Eye (tissue), 1 donor: ENCODE data around the gene KLK4.
"Not testable (repeated sequence)": the region's sequence is repeated elsewhere in the genome, so short reads cannot be mapped to it uniquely, and the experiment has no call there.

Source experiments
- DNase-seq: peaks from one replicate; pipeline ENCODE4 v3.0.0-alpha.2; 2015

Gene KLK4

GRCh38 chr19:50912727-50913716, 1.8 kb upstream of the KLK4 start:
- DNase-seq: no peak

GRCh38 chr19:50912102-50912599, 956 bp upstream of the KLK4 start:
- DNase-seq: no peak

DNA sequence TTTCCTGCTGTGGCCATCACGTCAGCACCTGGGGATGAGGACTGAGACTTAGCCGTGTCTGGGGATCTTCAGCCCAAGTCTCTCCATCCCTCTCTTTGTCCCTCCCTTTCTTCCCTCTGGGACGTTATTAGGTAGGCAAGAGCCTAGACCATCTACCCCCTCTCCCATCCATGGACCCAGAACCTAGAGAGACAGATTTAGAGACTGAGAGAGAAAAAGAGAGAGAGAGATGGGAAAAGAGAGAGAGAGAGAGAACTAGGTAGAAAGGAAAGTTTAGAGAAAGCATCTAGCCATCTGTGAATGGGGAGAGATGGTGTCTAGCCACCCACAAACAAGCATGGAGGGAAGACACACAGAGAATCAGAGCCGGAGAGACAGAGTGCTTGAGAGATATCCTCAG, 473 bp downstream of the KLK4 start:
- no peak for DNase-seq

DNA sequence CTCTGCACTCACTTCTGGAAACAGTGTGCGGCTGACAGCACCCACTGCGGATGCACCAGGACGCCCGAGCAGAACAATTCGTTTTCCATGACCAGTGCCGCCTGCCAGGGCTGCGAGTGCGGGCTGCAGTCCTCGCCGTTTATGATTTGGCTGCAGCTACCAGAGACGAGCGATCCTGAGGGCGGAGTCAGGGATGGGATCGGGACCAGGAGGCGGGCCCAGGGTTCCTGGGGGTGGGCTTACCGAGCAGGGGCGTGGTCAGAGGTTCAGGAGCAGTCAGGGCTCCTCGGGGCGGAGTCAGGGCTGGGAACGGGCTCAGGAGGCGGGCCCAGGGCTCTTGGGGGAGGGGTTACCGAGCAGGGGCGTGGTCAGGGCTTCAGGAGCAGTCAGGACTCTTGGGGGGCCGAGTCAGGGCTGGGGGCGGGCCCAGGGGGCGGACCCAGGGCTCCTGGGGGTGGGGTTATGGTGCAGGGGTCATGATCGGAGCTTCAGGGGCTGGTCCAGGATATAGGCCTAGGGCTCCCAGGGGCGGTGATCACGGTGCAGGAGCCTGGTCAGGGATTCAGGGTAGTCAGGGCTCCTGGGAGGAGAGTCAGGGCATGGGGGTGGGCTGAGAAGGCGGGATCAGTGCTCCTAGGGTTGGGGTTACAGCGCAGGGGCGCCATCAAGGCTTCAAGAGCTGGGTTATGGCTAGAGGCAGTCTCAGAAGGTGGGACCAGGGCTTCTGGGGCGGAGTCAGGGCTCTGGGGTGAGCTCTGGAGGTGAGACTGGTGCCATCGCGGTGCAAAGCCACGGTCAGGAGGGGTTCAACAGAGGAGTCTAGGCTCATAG, 1.7 kb downstream of the KLK4 start:
- DNase-seq: peak; percentile 91

DNA sequence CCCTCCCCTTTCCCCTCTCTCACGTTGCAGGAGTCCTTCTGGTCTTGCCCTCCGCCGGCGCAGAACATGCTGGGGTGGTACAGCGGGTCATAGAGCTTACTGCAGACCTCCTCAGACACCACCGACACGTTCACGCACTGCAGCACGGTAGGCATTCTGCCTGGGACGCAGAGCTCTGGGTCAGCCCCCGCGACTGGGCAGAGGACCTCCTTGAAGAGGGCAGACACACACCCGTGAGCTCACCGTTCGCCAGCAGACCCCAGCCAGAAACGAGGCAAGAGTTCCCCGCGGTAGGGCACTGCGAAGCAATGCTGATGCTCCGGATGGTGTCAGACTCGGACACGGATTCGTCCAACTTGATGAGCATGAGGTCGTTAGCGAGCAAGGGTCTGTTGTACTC, 2.9 kb downstream of the KLK4 start:
- peak; percentile 28 for DNase-seq

DNA sequence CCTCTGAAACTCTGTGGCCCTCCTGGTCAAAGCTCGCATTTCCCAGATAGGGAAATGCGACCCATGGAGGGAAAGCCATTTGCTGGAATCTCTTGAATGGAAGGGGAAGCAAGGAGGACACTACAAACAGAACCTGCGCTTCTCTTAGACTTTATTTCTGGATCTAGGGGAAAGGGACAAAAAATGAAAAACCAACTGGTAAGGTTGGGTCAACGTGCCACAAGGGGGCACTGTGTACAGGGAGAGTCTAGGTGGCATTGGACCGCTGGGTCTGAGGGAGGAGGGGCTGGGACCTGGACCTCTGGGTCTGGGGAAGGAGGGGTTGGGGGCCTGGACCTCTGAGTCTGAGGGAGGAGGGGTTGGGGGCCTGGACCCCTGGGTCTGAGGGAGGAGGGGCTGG, 5.0 kb downstream of the KLK4 start:
- peak; percentile 46 for DNase-seq

GRCh38 chr19:50902640-50903039, 8.6 kb downstream of the KLK4 start:
- DNase-seq: no peak

GRCh38 chr19:50899569-50899968, 11.6 kb downstream of the KLK4 start:
- DNase-seq: peak; percentile 53

GRCh38 chr19:50898018-50898417, 13.2 kb downstream of the KLK4 start:
- no peak for DNase-seq

DNA sequence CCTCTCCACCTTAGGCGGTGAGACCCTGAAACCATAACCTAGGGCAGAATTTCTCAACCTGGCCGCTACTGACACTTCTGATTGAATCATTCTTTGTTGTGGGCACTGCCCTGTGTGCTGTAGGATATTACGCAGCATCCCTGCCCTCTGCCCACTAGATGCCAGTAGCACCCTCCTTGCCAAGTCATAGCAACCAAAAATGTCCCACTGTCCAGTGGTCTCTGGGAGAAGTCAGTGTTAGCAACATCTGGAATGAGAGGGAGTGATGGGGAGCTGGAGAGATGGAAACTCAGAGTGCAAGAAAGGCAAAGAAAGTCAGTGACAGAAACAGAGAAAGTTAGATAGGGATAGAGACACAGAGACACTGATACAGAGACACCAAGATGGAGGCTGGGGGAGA, 13.6 kb downstream of the KLK4 start:
- no peak for DNase-seq

GRCh38 chr19:50897191-50897607, 14.0 kb downstream of the KLK4 start:
- DNase-seq: no peak

DNA sequence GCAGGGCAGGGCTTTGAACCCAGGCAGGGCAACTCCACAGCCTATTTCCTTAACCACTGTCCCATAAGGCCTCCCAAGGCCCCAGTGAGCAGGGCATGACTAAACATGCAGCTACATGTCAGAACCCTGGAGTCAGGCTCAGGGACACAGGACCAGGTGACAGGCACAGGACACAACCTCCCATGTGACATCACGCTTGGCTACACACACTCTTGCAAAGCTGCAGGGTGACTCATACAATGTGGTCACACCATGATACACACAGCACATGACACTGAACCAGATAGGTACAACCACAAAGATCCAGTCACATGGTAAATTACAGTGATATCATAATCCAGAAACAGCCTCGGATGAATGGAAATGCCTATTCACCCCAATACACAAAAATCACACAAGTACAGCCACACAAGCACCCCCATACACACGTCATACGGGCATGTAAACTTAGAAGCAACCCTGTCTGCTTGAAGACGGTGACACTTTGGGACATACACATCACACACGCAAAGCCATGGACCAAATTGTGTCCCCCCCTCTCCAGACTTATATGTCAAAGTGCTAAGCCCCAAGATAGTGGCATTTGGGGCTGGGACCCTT, 14.5 kb downstream of the KLK4 start:
- peak; percentile 45 for DNase-seq

- DNase-seq: not testable (repeated sequence)
Measured at GRCh38 chr19:50896089-50896590, 15.1 kb downstream of the KLK4 start.

DNA sequence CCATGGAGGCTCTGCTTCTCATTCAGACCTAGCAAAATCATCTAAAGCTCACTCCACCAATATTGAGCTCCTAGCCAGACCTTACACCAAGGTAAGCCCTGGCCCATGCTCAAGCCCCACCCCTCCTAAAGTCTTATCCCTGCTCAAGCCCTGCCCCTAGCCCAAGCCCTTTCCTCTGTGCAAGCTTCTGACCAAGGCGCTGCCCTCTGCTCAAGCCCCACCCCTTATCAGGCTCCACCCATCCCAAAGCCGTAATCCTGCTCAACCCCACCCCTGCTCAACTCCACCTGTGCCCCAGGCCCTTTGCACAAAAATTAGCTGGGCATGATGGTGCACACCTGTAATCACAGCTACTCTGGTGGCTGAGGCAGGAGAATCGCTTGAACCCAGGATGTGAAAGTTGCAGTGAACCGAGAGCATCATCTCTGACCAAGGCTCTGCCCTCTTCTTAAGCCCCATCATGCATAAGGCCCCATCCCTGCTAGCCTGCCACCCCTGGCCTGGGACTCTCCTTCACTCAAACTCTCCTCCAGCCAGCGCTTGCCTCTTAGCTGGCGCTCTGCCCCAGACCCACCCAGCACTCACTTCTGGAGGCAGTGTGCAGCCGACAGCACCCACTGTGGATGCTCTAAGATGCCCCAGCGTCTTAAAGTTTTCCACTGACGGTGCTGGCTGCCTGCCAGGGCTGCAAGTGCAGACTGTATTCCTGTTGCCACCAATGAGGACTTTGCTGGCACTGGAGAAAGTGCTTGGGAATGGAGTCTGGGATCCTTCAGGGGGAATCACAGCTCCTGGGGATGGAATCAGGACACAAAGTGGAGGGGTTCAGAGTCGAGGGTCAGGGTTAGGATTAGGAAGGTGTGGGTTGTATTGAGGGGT, 16.5 kb downstream of the KLK4 start:
- no peak for DNase-seq

DNA sequence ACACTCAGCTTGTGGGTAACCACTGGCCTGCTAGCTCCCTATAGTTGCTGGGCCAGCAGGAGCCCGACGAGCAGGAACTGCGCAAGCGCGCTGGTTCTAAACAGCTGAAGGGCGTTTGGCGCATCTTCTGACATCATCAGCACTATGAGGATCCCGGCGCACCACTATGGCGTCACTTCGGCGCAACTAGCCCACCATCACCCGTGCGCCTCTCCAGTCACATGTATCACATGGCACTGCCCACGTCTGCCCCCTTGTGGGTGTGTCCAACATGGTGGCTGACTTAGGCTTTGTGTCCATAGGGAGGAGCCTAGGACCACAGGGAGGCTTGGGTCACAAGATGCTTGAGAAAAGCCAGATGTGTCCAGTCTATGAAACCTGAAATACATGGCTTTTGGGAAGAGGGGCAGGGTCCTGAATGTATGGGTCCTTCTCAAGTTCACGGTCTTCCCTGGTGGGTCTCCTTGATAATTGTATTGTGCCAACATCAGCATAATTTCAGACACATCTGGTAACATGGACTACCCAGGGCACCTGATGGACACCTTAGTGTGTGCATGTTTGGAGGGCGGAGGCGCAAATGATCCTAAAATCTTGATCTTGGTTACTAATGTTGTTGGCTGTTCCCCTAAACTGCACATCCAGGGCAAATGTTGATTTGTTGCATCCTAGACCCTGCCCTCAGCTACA, 18.0 kb downstream of the KLK4 start:
- DNase-seq: no peak

GRCh38 chr19:50891253-50891625, 20.0 kb downstream of the KLK4 start:
- no peak for DNase-seq

DNA sequence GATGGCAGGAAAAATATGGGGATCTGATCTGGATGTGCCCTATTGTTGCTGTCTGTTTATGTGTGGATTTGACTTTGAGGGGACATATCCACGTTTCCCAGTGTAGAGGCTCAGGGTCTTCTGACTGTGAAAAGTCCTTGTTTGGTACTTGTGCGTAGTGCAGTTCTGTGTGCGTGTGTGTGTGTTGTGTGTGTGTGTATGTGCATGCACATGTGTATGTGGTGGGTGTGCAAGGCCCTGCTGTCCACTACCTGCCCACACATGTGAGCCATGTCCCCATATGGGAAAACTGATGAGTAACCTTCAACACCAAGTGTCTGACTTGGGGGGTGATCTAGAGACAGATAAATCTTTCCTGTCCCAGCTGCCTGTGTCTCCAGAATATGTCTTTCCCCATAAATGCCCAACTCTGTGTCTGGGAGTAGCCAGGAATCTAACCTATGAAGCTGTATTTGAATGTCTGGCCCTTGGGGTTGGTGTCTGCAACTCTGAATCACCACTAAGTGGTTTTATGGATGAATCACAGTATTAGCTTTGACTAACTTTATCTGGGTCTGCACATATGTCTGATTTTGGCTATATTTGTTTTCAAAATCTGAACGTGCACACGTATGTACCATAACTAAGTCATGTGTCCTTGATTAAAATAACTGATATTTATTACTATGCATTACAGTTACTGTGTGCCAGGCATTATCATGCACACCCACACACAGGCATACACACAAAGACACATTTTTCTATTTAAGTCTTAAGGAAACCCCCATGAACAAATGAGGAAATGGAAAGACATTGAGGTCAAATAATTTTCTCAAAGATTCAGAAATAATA, 20.6 kb downstream of the KLK4 start:
- no peak for DNase-seq

- no peak for DNase-seq
Measured at GRCh38 chr19:50889638-50890037, 21.6 kb downstream of the KLK4 start.

DNA sequence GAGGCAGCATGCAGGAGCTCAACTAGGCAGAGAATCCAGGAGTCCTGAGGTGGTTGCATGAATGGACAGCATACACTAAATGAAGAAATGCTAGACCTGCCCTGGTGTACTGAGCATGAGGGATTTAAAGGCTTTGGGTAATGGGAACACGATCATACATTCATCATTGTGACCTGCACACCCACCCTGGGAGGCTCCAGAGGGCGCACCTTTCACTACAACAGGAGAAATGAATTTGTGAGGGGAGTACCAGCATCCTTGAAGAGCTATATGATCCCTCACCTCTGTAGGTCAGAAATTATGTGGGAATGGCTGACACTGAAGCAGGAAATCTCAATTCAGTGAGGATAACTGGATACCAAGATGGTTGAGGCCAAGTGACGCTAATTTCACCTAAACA, 29.0 kb downstream of the KLK4 start:
- no peak for DNase-seq

GRCh38 chr19:50880241-50880640, 31.0 kb downstream of the KLK4 start:
- DNase-seq: no peak
